ENCODE results near the gene CASZ1. TPM values are rescaled to one million over a fixed set of nuclear protein-coding genes. Genes with fewer than 3 reads are reported as not detected.
A peak's percentile ranks its signal among the peaks of the same experiment; 100 is the strongest.

The CASZ1 gene
- total RNA-seq, 4 donors from 2014 or later, result 5.2 to 38.5 (median 18.7) TPM

DNA sequence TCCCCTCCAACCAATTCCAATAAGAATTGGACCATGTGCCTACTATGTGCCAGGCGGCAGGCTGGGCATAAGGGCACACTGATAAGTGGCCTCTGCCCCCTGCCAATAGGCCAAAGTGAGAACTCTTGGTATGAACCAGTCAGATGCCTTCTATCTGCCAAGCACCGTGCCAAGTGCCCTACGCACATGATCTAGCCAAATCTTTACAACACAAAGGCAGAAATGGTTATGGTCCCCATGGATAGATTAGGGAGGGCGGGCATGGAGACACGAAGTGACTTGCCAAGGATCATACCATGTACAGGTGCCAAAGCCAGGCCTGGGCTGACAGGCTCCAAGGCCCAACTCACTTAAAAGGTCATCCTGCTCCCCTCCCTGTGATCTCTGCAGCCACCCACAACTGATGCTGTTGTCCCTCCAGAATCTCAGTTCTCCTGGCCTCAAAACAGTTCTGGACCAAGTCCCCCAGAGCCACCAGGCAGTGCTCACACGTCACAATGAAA, 32.1 kb downstream of the CASZ1 start:
- H3K27ac ChIP-seq, result no peak overlapping the region
- H3K4me3 ChIP-seq (replicated peaks in 1 of 3), result no peak overlapping the region
- DNase-seq, result no peak
- no peaks in the 10 kb centered on the region for H3K36me3 ChIP-seq
- H3K4me1 ChIP-seq, result peaks cover 19 to 39% of the 10 kb centered on the region in 2 donors
- WGBS, 2 donors, result 95 to 96% methylated on average over 6 of the region's 6 CpGs
- H3K27me3 ChIP-seq, result no peaks in the 10 kb centered on the region
- TF ChIP-seq POLR2A (IDR thresholded peaks at IDR 0.05), result no peak
- TF ChIP-seq, protein P1, sequence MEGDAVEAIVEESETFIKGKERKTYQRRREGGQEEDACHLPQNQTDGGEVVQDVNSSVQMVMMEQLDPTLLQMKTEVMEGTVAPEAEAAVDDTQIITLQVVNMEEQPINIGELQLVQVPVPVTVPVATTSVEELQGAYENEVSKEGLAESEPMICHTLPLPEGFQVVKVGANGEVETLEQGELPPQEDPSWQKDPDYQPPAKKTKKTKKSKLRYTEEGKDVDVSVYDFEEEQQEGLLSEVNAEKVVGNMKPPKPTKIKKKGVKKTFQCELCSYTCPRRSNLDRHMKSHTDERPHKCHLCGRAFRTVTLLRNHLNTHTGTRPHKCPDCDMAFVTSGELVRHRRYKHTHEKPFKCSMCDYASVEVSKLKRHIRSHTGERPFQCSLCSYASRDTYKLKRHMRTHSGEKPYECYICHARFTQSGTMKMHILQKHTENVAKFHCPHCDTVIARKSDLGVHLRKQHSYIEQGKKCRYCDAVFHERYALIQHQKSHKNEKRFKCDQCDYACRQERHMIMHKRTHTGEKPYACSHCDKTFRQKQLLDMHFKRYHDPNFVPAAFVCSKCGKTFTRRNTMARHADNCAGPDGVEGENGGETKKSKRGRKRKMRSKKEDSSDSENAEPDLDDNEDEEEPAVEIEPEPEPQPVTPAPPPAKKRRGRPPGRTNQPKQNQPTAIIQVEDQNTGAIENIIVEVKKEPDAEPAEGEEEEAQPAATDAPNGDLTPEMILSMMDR (IDR thresholded peaks at IDR 0.05), result no peak
- no peaks in the 10 kb centered on the region for H3K9me3 ChIP-seq
- intact Hi-C loops (cut with DNase I), result no loop called here

DNA sequence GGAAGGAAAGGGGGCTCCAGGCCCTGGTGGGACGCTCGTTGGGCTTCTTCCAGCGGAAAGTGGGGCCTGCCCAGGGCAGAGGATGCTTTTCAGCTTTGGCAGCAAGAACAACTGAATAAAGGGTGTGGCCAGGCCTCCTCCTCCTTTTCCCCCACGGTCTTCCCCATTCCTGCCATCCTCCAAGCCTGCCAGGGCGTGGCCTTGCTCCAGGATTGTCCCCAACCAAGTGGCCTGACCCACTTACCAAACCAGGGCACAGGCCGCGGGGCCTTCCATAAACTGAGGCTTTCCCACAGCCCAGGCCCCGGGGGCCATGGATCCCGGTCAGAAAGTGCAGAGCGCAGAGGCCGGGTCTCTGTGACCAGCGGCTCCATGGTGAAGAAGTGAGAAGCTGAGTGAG, 33.6 kb downstream of the CASZ1 start:
- no peaks in the 10 kb centered on the region for H3K36me3 ChIP-seq
- intact Hi-C loops (cut with DNase I), result no loop called here
- H3K9me3 ChIP-seq, result no peaks in the 10 kb centered on the region
- H3K27me3 ChIP-seq, result no peaks in the 10 kb centered on the region
- DNase-seq, result no peak
- TF ChIP-seq, protein P1 (IDR thresholded peaks at IDR 0.05), result no peak
- TF ChIP-seq POLR2A (IDR thresholded peaks at IDR 0.05), result no peak
- H3K4me1 ChIP-seq, result peaks cover 19 to 39% of the 10 kb centered on the region in 2 donors
- H3K4me3 ChIP-seq (replicated peaks in 1 of 3), result no peak overlapping the region
- H3K27ac ChIP-seq, result peak overlapping the region in 1 of 3 donors; percentile 80
- WGBS, 2 donors, result 90 to 91% methylated on average over 10 to 12 of the region's 12 CpGs

DNA sequence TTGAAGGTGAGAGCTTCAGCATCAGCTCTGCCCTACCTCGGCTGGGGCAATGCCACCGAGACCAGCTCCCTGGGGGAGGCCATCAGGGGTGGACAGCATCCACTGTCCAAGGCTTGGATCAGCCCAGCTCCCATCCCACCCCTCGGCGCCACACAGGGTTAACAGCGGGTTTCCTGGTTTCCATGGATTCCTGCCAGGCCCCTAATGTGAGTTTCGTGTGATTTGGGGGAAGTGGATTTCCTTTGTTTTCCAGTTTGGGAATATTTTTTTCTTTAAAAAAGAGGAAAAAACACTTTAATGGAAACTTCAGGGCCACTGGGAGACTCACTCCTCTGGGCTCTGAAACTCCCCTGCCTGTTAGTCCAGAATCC, 34.3 kb downstream of the CASZ1 start:
- intact Hi-C loops (cut with DNase I), result no loop called here
- Histone ChIP-seq H3K27me3 (no peaks in the 10 kb centered on the region), H3K27ac (peak overlapping the region in 1 of 3 donors; percentile 80), H3K9me3 (no peaks in the 10 kb centered on the region), H3K4me1 (peaks cover 19 to 39% of the 10 kb centered on the region in 2 donors), H3K4me3 (replicated peaks in 1 of 3) (no peak overlapping the region), H3K36me3 (no peaks in the 10 kb centered on the region)
- TF ChIP-seq, protein P1 (IDR thresholded peaks at IDR 0.05), result no peak
- TF ChIP-seq POLR2A (IDR thresholded peaks at IDR 0.05), result no peak
- WGBS, 2 donors, result 57 to 67% methylated on average over 6 of the region's 6 CpGs
- DNase-seq, result no peak

DNA sequence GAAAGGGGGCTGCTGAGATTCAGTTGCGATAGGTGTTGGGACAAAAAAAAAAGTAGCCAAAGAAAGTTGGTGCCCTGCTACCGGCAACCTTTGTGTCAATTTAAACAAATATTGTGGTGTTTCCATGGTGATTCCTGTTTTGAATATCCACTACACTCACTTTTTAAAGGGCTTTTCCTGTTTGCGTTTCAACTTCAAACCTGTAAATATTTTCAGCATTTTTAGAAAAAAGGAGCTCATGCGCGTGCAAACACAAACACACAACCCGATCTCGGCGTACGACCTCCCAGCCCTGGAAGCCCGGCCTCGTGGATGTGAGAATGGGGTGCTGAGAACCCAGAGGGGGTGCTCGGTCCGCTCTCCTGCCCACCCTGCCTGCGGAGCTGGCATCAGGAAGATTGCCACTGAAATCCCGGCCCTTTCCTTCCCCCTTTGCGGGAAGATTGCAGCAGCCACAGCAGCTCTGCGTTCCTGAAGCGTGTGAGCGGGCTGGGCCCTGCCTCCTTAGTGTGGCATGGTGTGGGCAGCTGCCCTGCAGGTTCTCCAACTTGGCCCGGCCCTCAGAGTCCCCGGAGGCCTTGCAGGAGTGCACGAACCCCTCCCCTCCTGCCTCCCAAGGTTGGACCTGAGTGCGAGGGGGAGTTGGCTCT, 34.8 kb downstream of the CASZ1 start:
- Histone ChIP-seq H3K9me3 (no peaks in the 10 kb centered on the region), H3K36me3 (no peaks in the 10 kb centered on the region), H3K4me3 (replicated peaks in 1 of 3) (no peak overlapping the region), H3K27ac (peak overlapping the region in 1 of 3 donors; percentile 80), H3K27me3 (no peaks in the 10 kb centered on the region), H3K4me1 (peaks cover 19 to 39% of the 10 kb centered on the region in 2 donors)
- WGBS, 2 donors, result 36 to 41% methylated on average over 15 to 18 of the region's 23 CpGs
- peak; percentile 70 to 74 for DNase-seq
- TF ChIP-seq, protein P1 (IDR thresholded peaks at IDR 0.05), result no peak
- TF ChIP-seq POLR2A (IDR thresholded peaks at IDR 0.05), result peak in 1 of 2 donors; percentile 36
- intact Hi-C loops (cut with DNase I), result no loop called here

Data from thyroid gland (tissue), 4 donors.